ENCODE measurements around the gene EEPD1. TPM values are rescaled to one million over a fixed set of nuclear protein-coding genes. Genes with fewer than 3 reads are reported as not detected.

Gene EEPD1
- polyA plus RNA-seq, 1 of the 3 experiments (the other 2 are of a cell fraction) = 5.0 TPM

DNA sequence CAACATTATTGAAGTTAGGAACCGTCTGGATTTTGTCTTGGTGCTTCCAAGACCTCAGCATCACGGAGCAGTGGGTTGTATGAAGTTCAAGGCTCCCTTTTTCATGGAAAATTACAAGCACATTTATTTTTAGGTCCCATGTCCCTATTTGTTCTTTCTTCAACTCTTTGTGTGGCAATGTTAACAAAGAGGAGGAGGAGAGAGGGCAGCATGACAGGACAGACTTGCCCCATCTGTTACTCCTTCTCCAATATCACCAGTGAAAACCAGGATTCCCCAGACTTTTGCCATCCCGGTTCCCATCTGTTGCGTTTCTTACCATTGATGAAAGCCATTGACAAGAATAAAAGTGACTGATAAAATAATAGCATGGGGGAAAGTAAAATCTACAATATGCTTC, 28.6 kb downstream of the EEPD1 start (continued):
- TF ChIP-seq, protein P1, sequence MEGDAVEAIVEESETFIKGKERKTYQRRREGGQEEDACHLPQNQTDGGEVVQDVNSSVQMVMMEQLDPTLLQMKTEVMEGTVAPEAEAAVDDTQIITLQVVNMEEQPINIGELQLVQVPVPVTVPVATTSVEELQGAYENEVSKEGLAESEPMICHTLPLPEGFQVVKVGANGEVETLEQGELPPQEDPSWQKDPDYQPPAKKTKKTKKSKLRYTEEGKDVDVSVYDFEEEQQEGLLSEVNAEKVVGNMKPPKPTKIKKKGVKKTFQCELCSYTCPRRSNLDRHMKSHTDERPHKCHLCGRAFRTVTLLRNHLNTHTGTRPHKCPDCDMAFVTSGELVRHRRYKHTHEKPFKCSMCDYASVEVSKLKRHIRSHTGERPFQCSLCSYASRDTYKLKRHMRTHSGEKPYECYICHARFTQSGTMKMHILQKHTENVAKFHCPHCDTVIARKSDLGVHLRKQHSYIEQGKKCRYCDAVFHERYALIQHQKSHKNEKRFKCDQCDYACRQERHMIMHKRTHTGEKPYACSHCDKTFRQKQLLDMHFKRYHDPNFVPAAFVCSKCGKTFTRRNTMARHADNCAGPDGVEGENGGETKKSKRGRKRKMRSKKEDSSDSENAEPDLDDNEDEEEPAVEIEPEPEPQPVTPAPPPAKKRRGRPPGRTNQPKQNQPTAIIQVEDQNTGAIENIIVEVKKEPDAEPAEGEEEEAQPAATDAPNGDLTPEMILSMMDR (IDR thresholded peaks at IDR 0.05) = no peak
- TF ChIP-seq GATA2 (CRISPR knock-in tag; IDR thresholded peaks at IDR 0.05) = no peak
- no peak for TF ChIP-seq MXI1 (IDR thresholded peaks at IDR 0.05; ENCODE audit: low read depth, low read length)
- no peak for TF ChIP-seq FOXM1 (IDR thresholded peaks at IDR 0.05; ENCODE audit: low read depth)
- no peak for TF ChIP-seq MEF2A (IDR thresholded peaks at IDR 0.05; ENCODE audit: borderline replicate concordance, low read depth)
- no peak for TF ChIP-seq CHD2 (IDR thresholded peaks at IDR 0.05; ENCODE audit: low read length, partially characterized antibody)
- no peak for TF ChIP-seq RCOR1 (IDR thresholded peaks at IDR 0.05; ENCODE audit: low read length)
- TF ChIP-seq PBX3 (IDR thresholded peaks at IDR 0.05) = no peak
- TF ChIP-seq RFX5 (IDR thresholded peaks at IDR 0.05; ENCODE audit: low read length) = no peak

- Histone ChIP-seq H3K9me3 (no peaks in the 10 kb centered on the region), H3K9ac (no peak overlapping the region), H3K27me3 (ENCODE audit: insufficient read depth) (no peaks in the 10 kb centered on the region), H3K4me1 (ENCODE audit: control insufficient read depth in 1 of 2, insufficient read depth in 2 of 2, low read depth in 1 of 2, low read length in 1 of 2) (peaks cover 0 to 17% of the 10 kb centered on the region in 2 experiments; a peak in 1 of 4 replicates), H3F3A (replicated peaks; ENCODE audit: insufficient read depth) (no peaks in the 10 kb centered on the region), H3K9me2 (no peaks in the 10 kb centered on the region), H3K4me3 (ENCODE audit: low read depth in 2 of 2, low read length in 1 of 2) (no peak overlapping the region), H3K4me2 (no peak overlapping the region), H4K20me1 (ENCODE audit: insufficient read depth) (no peaks in the 10 kb centered on the region), H3K27ac (ENCODE audit: low read depth in 2 of 2, low read length in 1 of 2) (no peak overlapping the region), H3K36me3 (replicated peaks in 1 of 2; ENCODE audit: control insufficient read depth in 1 of 2, insufficient read depth in 2 of 2, low read length in 1 of 2) (no peaks in the 10 kb centered on the region), H3K79me2 (ENCODE audit: insufficient read depth) (no peaks in the 10 kb centered on the region), H2AFZ (ENCODE audit: low read depth) (no peak overlapping the region)
- POLR2A ChIA-PET = no interaction called here
- 94% methylated on average over 12 of the region's 13 CpGs for WGBS (ENCODE audit: low lambda C conversion rate)
- TF ChIP-seq USF1 (IDR thresholded peaks at IDR 0.05; ENCODE audit: borderline replicate concordance, low read depth) (no peak), NFIC (IDR thresholded peaks at IDR 0.05; ENCODE audit: borderline replicate concordance) (no peak), ELF1 (IDR thresholded peaks at IDR 0.05) (no peak), EP300 (IDR thresholded peaks at IDR 0.05; ENCODE audit: borderline replicate concordance in 1 of 2, low read depth in 1 of 2, low read length in 1 of 2) (no peak), TEAD4 (IDR thresholded peaks at IDR 0.05; ENCODE audit: borderline replicate concordance, insufficient read depth) (no peak), RAD21 (IDR thresholded peaks at IDR 0.05; ENCODE audit: low read length) (no peak), YY1 (IDR thresholded peaks at IDR 0.05; ENCODE audit: low read depth) (no peak), MXI1 (IDR thresholded peaks at IDR 0.05; ENCODE audit: low read depth, low read length) (no peak)
- TF ChIP-seq, protein P2, sequence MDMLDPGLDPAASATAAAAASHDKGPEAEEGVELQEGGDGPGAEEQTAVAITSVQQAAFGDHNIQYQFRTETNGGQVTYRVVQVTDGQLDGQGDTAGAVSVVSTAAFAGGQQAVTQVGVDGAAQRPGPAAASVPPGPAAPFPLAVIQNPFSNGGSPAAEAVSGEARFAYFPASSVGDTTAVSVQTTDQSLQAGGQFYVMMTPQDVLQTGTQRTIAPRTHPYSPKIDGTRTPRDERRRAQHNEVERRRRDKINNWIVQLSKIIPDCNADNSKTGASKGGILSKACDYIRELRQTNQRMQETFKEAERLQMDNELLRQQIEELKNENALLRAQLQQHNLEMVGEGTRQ (IDR thresholded peaks at IDR 0.05; ENCODE audit: borderline replicate concordance, low read depth, low read length) = no peak
- CTCF ChIA-PET = interaction anchor here (1.0 to 1.6 kb wide), 3 partner anchors 9 to 136 kb away, joined by 3 read pairs; no protein-coding TSS in a partner anchor
- DNase-seq = no peak
Observed at GRCh38 chr7:36182854-36183604, 30.0 kb downstream of the EEPD1 start.

Data from SK-N-SH (cell line).